ENCODE results near the gene MARCHF11.

DNA sequence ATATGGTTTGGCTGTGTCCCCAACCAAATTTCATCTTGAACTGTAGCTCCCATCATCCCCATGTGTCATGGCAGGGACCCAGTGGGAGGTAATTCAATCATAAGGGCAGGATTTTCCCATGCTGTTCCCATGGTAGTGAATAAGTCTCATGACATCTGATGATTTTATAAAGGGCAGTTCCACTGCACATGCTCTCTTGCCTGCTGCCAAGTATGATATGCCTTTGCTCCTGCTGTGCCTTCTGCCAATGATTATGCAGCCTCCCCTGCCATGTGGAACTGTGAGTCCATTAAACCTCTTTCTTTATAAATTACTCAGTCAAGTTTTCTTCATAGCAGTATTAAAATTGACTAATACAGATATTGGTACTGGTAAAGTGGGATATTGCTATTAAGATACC is 42.4 kb downstream of the MARCHF11 start:
- TF ChIP-seq, protein P1, sequence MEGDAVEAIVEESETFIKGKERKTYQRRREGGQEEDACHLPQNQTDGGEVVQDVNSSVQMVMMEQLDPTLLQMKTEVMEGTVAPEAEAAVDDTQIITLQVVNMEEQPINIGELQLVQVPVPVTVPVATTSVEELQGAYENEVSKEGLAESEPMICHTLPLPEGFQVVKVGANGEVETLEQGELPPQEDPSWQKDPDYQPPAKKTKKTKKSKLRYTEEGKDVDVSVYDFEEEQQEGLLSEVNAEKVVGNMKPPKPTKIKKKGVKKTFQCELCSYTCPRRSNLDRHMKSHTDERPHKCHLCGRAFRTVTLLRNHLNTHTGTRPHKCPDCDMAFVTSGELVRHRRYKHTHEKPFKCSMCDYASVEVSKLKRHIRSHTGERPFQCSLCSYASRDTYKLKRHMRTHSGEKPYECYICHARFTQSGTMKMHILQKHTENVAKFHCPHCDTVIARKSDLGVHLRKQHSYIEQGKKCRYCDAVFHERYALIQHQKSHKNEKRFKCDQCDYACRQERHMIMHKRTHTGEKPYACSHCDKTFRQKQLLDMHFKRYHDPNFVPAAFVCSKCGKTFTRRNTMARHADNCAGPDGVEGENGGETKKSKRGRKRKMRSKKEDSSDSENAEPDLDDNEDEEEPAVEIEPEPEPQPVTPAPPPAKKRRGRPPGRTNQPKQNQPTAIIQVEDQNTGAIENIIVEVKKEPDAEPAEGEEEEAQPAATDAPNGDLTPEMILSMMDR (IDR thresholded peaks at IDR 0.05): no peak
- TF ChIP-seq POLR2A (IDR thresholded peaks at IDR 0.05): no peak
